Adipose tissue (tissue), 3 donors: ENCODE results near the gene SLA2. TPM values are rescaled to one million over a fixed set of nuclear protein-coding genes. Genes with fewer than 3 reads are reported as not detected.
"Not testable (repeated sequence)": the region's sequence is repeated elsewhere in the genome, so short reads cannot be mapped to it uniquely, and the experiment has no call there.

Experiments used
- H3K27ac ChIP-seq: one replicate; pipeline ENCODE4 v1.5.1; 2013; ENCODE audit warnings: low read depth, low read length
- WGBS, 3 donors: extraction: QIAGEN DNeasy Blood & Tissue Kit; methylation state at CpG; one replicate each; pipeline ENCODE4 v1.1.7; 2013; 5-methylcytosine and 5-hydroxymethylcytosine counted together
- polyA plus RNA-seq, 3 donors: library from polyadenylated mRNA; stranded (reverse); fragments of 200-250 nt; gene quantifications; one replicate each; pipeline ENCODE4 v1.2.3, GENCODE V29; 2013
- donor health status: healthy with polysubstance abuse.
- donor health status: Bipolar disorder and iron deficiency.
- donor health status: healthy.

SLA2 gene
- polyA plus RNA-seq, 3 donors: 0.14 to 0.65 (median 0.22) TPM

- WGBS, 3 donors: 63 to 90% (median 88%) methylated on average over 3 of the region's 3 CpGs
- no peak overlapping the region for H3K27ac ChIP-seq
Observed at GRCh38 chr20:36587388-36588070, 58.5 kb downstream of the SLA2 start.

GRCh38 chr20:36585410-36586125, 60.4 kb downstream of the SLA2 start:
- WGBS, 3 donors: 74 to 82% (median 77%) methylated on average over 8 of the region's 8 CpGs
- no peak overlapping the region for H3K27ac ChIP-seq

GRCh38 chr20:36584018-36584481, 61.9 kb downstream of the SLA2 start:
- 83 to 90% (median 85%) methylated on average over 2 of the region's 2 CpGs for WGBS, 3 donors
- no peak overlapping the region for H3K27ac ChIP-seq

- H3K27ac ChIP-seq: no peak overlapping the region
- 94 to 97% (median 94%) methylated on average over 4 of the region's 4 CpGs for WGBS, 3 donors
Observed at GRCh38 chr20:36582821-36583220, 63.2 kb downstream of the SLA2 start.

GRCh38 chr20:36582322-36582721, 63.7 kb downstream of the SLA2 start:
- WGBS, 3 donors: 83 to 88% (median 87%) methylated on average over 4 of the region's 4 CpGs
- no peak overlapping the region for H3K27ac ChIP-seq

GRCh38 chr20:36579996-36580545, 65.9 kb downstream of the SLA2 start:
- no peak overlapping the region for H3K27ac ChIP-seq
- WGBS, 3 donors: 75 to 93% (median 78%) methylated on average over 2 of the region's 2 CpGs

GRCh38 chr20:36578356-36579041, 67.5 kb downstream of the SLA2 start:
- no peak overlapping the region for H3K27ac ChIP-seq
- 96 to 97% (median 97%) methylated on average over 15 of the region's 15 CpGs for WGBS, 3 donors

- 17 to 75% (median 55%) methylated on average over 1 of the region's 1 CpG for WGBS, 3 donors
- no peak overlapping the region for H3K27ac ChIP-seq
Observed at GRCh38 chr20:36576081-36576445, 69.9 kb downstream of the SLA2 start.

GRCh38 chr20:36574366-36575135, 71.4 kb downstream of the SLA2 start:
- WGBS, 3 donors: 0 to 1% (median 1%) methylated on average over 47 to 58 of the region's 69 CpGs

GRCh38 chr20:36573798-36574365, 72.1 kb downstream of the SLA2 start:
- H3K27ac ChIP-seq: peak overlapping the region; percentile 88
- WGBS, 3 donors: 0 to 1% (median 1%) methylated on average over 37 to 53 of the region's 53 CpGs

More at GRCh38 chr20:36574366-36575135, 71.4 kb downstream of the SLA2 start:
- H3K27ac ChIP-seq: no peak overlapping the region

GRCh38 chr20:36573103-36573797, 72.7 kb downstream of the SLA2 start, which contains the start of gene TGIF2:
TGIF2 (plus strand) TSS chr20:36573597; CDS start chr20:36578775, 5,178 bp downstream.
- WGBS, 3 donors: 2 to 4% (median 2%) methylated on average over 51 to 79 of the region's 80 CpGs
- H3K27ac ChIP-seq: peak within 1 kb of the TSS; percentile 88

GRCh38 chr20:36572701-36573102, 73.3 kb downstream of the SLA2 start:
- H3K27ac ChIP-seq: peak overlapping the region; percentile 63
- 14 to 19% (median 17%) methylated on average over 20 of the region's 20 CpGs for WGBS, 3 donors

GRCh38 chr20:36571564-36572504, 74.2 kb downstream of the SLA2 start:
- no peak overlapping the region for H3K27ac ChIP-seq
- WGBS, 3 donors: 52 to 64% (median 54%) methylated on average over 17 of the region's 17 CpGs

GRCh38 chr20:36569847-36570429, 76.1 kb downstream of the SLA2 start:
- 82 to 92% (median 83%) methylated on average over 7 of the region's 7 CpGs for WGBS, 3 donors
- H3K27ac ChIP-seq: no peak overlapping the region

GRCh38 chr20:36565520-36565919, 80.5 kb downstream of the SLA2 start:
- WGBS, 3 donors: 94 to 96% (median 95%) methylated on average over 3 of the region's 3 CpGs
- no peak overlapping the region for H3K27ac ChIP-seq

GRCh38 chr20:36564726-36565121, 81.3 kb downstream of the SLA2 start:
- 88 to 94% (median 90%) methylated on average over 6 of the region's 6 CpGs for WGBS, 3 donors
- H3K27ac ChIP-seq: not testable (repeated sequence)
